ENCODE data around the gene DLEU7. TPM values are rescaled to one million over a fixed set of nuclear protein-coding genes. Genes with fewer than 3 reads are reported as not detected.

Gene DLEU7
- total and polyA plus RNA-seq, 4 donors, result 0.17 to 0.47 (median 0.24) TPM

- no peak overlapping the region for H3K9ac ChIP-seq (ENCODE audit: low read depth in 1 of 2, low read length in 2 of 2)
- no peak overlapping the region for H3K27ac ChIP-seq (ENCODE audit: low read depth in 1 of 2, low read length in 2 of 2)
- no peak overlapping the region for H3K4me3 ChIP-seq (ENCODE audit: low read depth in 1 of 3, low read length in 3 of 3)
- H3K4me1 ChIP-seq (ENCODE audit: control insufficient read depth in 4 of 4, insufficient read depth in 4 of 4, low read length in 3 of 4), result no peaks in the 10 kb centered on the region
- no peak for DNase-seq (ENCODE audit: low spot score)
- H3K9me3 ChIP-seq (ENCODE audit: control insufficient read depth in 4 of 4, low read length in 3 of 4), result peaks cover 0 to 3% (median 0%) of the 10 kb centered on the region in 4 donors
- TF ChIP-seq YY1 (IDR thresholded peaks at IDR 0.05) (no peak), GABPA (IDR thresholded peaks at IDR 0.05 in 1 of 2, conservative IDR thresholded peaks at IDR 0.05 in 1 of 2) (no peak), ZBTB33 (IDR thresholded peaks at IDR 0.05) (no peak), JUND (IDR thresholded peaks at IDR 0.05) (no peak), HNF4A (conservative IDR thresholded peaks at IDR 0.05) (no peak), TAF1 (conservative IDR thresholded peaks at IDR 0.05) (no peak), HNF4G (IDR thresholded peaks at IDR 0.05) (no peak), SP1 (IDR thresholded peaks at IDR 0.05) (no peak), RXRA (IDR thresholded peaks at IDR 0.05) (no peak), MAX (IDR thresholded peaks at IDR 0.05) (no peak), REST (IDR thresholded peaks at IDR 0.05) (no peak), EGR1 (IDR thresholded peaks at IDR 0.05; ENCODE audit: low read depth in 2 of 2) (no peak), RAD21 (IDR thresholded peaks at IDR 0.05) (no peak), NR2F2 (IDR thresholded peaks at IDR 0.05) (no peak), CTCF (IDR thresholded peaks at IDR 0.05; ENCODE audit: low read depth, low read length, missing input control) (no peak), FOXA1 (IDR thresholded peaks at IDR 0.05) (no peak), FOXA2 (IDR thresholded peaks at IDR 0.05) (no peak)
- no peaks in the 10 kb centered on the region for H3K27me3 ChIP-seq (ENCODE audit: control insufficient read depth in 4 of 4, insufficient read depth in 4 of 4, low read length in 3 of 4)
- no peaks in the 10 kb centered on the region for H3K36me3 ChIP-seq (ENCODE audit: control insufficient read depth in 4 of 4, insufficient read depth in 3 of 4, low read depth in 1 of 4, low read length in 3 of 4)
Measured at GRCh38 chr13:50805805-50806204, 37.7 kb downstream of the DLEU7 start.
